NCI-H1436 (cell line): ENCODE data around the gene TPO.

ENCODE experiments used
- DNase-seq: peaks from one replicate; lab custom pipeline; 2025; lab: John Stamatoyannopoulos, UW

The TPO gene

GRCh38 chr2:1502891-1503304 is 89.6 kb downstream of the TPO start:
- no peak for DNase-seq

DNA sequence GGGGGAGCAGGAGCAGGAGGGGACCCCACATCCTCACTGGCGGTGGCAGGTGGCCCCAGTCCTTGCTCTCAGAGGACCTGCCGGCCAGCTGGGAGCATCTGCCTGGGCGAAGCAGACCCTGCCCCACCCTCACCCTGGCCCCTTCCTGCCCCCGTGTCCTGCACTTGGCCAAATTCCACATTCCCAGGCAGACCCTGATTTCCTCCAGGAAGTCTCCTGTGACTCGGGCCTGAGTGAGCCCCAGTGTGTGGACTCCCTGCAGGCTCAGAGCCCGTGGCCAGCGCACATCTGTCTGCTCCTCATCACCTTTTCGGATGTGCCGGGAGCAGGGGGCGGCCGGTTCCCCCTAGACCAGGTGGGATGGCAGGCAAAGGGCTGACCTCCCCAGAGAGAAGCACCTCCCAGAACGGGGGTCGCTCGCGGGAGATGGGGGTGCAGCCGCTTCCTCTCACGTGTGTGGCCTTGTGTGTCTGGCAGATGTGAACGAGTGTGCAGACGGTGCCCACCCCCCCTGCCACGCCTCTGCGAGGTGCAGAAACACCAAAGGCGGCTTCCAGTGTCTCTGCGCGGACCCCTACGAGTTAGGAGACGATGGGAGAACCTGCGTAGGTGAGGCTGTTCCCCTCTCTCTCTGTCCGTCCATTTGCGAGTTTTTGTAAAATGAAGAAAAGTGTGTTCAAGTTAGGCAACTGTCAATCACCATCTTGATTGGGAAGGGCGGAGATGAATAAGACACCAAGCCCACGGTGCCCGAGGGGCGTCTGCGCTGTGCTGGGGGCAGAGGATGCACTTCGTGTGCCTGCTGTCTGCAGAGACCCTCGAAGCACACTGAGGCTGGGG is 90.4 kb downstream of the TPO start:
- DNase-seq, result no peak

- DNase-seq, result no peak
Measured at GRCh38 chr2:1504311-1504750, 91.1 kb downstream of the TPO start.

DNA sequence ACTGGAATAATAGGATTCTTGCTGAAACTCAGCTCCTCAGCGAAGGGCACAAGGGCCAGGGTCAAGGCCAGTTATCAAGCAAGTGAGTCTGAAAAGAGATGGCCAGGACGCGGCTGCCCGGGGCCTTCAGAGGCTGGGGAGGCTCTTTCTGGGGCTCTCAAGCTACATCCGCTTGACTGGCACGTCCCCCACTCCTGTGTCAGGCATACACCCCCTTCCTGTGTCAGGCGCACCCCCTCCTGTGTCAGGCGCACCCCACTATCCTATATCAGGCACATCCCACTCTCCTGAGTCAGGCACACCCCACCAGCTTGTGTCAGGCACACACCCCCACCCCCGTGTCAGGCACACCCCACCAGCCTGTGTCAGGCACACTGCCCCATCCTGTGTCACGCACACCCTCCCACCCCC is 91.8 kb downstream of the TPO start:
- no peak for DNase-seq

DNA sequence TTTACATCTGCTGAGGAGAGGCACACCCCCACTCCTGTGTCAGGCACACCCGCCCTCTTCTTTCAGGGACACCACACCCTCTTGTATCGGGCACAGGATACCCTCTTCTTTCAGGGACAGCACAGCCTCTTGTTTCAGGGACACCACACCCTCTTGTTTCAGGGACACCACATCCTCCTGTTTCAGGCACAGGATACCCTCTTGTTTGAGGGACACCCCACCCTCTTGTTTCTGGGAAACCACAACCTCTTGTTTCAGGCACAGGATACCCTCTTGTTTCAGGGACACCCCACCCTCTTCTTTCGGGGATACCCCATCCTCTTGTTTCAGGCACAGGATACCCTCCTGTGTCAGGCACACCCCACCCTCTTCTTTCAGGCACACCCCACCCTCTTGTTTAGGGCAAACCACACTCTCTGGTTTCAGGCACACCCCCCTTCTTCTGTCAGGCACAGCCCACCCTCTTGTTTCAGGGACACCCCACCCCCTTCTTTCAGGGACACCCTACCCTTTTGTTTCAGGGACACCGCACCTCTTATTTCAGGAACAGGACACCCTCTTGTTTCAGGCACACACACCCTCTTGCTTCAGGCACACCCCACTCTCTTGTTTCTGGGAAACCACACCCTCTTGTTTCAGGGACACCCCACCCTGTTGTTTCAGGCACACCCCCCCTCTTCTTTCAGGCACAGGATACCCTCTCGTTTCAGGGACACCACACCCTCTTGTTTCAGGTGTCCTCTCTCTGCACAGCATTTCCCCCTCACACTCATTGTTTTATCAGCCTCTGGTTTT is 96.2 kb downstream of the TPO start:
- no peak for DNase-seq

- DNase-seq, result no peak
Measured at GRCh38 chr2:1510176-1510575, 96.9 kb downstream of the TPO start.

- no peak for DNase-seq
Measured at GRCh38 chr2:1511455-1511854, 98.2 kb downstream of the TPO start.

- no peak for DNase-seq
Measured at GRCh38 chr2:1512321-1513289, 99.3 kb downstream of the TPO start.

- DNase-seq, result no peak
Measured at GRCh38 chr2:1514391-1515072, 101.3 kb downstream of the TPO start.

- no peak for DNase-seq
Measured at GRCh38 chr2:1515073-1515430, 101.8 kb downstream of the TPO start.

DNA sequence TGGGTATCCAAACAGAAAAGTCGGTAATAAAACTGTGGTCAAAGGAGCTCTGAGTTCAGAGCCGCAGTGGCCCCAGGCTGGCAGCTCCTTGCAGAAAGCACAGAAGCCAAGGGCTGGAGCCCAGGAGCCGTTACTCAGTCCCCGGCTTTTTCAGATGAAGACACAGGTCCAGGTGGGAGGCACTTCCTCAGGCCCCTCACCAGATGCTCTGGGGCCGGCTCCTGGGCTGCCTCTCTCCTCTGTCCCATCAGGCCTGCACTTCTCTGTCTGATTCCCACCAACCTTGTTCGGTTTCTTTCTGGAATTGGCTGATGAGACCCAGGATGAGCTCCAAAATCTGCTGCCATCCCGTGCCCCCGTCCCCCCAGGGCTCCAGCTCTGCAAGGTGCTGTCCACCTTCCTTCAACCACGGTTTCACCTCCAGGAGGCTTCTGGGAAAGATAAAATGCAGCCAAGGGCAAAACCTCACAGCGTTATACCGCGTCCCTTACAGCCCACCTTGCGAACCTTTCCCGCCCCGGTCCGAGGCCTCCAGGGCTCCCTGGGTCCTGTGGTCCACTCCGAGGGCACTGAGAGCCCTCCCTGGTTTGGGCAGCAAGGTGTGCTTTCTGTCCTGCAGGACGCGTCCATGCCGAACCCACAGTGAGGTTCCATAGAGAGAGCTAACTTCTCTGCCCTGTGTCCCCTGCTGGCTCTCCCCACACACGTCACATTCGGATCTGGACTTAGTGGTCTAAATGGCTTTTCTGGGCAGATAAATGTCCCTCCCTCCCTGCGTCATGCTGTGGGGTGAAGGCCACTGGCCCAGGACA is 102.9 kb downstream of the TPO start:
- DNase-seq, result no peak

- DNase-seq, result no peak
Measured at GRCh38 chr2:1516798-1517060, 103.5 kb downstream of the TPO start.

DNA sequence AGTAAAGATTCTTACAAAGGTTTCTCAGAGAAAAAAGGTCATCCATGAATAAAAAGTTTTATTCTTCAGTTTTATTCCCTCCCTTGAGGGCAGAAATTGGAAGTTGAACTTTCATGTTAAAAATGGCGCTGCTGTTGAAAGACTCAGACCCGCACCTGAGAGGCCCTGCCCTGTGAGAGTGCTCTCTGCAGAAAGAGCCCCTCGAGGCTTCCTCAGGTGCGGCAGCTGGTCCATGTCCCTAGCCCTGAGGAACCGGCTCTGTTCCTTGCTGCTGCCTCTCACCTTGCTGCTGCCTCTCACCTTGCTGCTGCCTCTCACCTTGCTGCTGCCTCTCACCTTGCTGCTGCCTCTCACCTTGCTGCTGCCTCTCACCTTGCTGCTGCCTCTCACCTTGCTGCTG is 104.0 kb downstream of the TPO start:
- peak; percentile 27 for DNase-seq

DNA sequence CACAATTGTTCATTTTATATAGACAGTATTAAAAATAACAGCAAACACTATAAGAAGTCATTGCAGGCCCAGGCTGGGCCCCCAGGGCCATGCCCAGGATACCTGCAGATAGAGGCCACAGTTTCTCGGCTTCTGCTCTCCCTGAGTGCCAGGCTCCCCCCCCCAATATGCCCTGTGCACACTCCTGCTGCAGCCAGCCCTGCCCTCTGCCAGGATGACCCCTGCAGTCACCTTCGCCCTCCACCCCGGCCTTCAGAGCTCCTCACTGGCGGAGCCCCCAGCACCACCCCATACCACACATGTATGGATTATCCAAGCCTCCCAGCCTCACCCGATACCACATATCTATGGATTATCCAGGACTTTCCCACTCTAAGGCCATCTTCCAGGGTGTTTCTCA is 104.5 kb downstream of the TPO start:
- DNase-seq, result no peak

- no peak for DNase-seq
Measured at GRCh38 chr2:1518331-1518803, 105.1 kb downstream of the TPO start.

DNA sequence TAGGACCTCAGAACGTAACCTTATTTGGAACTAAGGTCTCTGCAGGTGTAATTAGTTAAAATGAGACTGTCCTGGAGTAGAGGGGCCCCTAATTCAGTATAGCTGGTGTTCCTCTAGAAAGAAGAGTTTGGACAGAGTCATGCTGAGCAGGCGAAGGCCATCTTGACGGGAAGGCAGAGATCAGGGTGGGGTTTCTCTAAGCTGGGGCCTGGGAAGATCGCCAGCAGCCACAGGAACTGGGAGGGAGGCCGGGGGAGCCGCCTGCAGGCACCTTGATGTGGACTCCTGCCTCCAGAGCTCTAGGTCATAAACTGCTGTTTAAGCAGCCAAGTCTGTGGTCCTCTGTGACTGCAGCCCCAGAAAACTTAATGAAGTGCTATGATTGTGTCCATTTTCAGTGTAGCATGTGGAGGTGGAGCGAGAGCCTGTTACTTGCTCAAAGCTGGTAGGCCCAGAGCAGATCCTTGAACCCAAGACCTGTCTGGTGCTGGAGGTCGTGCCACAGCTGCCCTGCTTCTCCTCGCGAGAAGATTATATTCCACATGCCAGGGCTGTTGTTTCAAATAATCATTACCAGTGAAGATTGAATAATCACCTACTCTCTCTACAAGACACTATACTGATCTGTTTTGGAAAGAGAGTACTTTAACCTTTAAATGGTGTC is 105.7 kb downstream of the TPO start:
- DNase-seq, result no peak

DNA sequence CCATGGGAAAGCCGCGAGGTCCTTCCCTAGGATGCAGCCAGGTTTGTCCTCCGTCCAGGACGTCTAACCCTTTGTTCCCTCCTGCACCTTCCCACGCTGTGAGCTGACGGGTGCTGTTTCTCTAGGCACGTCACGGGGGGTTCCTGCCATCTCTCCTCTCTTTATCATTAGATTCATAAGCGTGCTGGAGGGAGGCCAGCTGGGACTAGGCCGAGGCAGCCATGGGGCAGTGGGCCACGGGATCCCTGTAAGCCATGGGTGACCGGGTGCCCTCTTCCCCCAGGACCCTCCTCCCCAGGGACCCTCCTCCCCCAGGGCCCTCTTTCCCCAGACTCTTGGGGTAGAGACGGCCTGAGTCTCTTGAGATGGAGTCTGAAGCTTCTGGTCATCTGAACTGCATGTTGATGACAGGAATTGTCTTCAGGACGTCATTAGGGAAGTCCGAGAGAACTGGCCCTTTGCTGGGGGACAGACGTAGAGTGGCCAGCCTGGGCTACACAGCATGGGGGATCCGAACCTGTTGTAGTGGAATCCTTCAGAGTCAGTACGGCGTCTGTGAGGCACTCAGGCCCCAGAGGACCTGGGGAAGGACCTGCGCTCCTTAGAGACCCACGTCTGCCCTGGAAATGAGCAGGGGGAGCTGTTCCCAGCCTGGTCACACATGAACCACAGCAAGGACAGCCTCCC is 108.1 kb downstream of the TPO start:
- no peak for DNase-seq

GRCh38 chr2:1521878-1522830 is 108.9 kb downstream of the TPO start:
- DNase-seq, result no peak
